GOT3 (cell line): ENCODE data around the gene SLC25A18.

Experiments used
- DNase-seq: peaks from one replicate; lab custom pipeline; 2025; ENCODE audit warnings: mixed read lengths; lab: John Stamatoyannopoulos, UW

SLC25A18 gene

GRCh38 chr22:17570851-17571631 lies 7.7 kb downstream of the SLC25A18 start:
- DNase-seq, result no peak

GRCh38 chr22:17575151-17575550 lies 11.9 kb downstream of the SLC25A18 start:
- DNase-seq, result no peak

GRCh38 chr22:17575681-17576080 lies 12.4 kb downstream of the SLC25A18 start:
- DNase-seq, result no peak

- DNase-seq, result no peak
Observed at GRCh38 chr22:17576470-17576869, 13.2 kb downstream of the SLC25A18 start.

GRCh38 chr22:17578136-17578754 lies 14.9 kb downstream of the SLC25A18 start:
- no peak for DNase-seq

GRCh38 chr22:17579535-17579981 lies 16.3 kb downstream of the SLC25A18 start:
- no peak for DNase-seq

- no peak for DNase-seq
Observed at GRCh38 chr22:17580441-17581031, 17.2 kb downstream of the SLC25A18 start.

GRCh38 chr22:17581056-17581455 lies 17.8 kb downstream of the SLC25A18 start:
- DNase-seq, result no peak

GRCh38 chr22:17581631-17582030 lies 18.3 kb downstream of the SLC25A18 start:
- DNase-seq, result no peak

GRCh38 chr22:17583151-17583550 lies 19.9 kb downstream of the SLC25A18 start:
- DNase-seq, result no peak

- DNase-seq, result no peak
Observed at GRCh38 chr22:17586831-17587440, 23.6 kb downstream of the SLC25A18 start.

GRCh38 chr22:17587629-17588028 lies 24.3 kb downstream of the SLC25A18 start:
- no peak for DNase-seq

- no peak for DNase-seq
Observed at GRCh38 chr22:17588606-17589005, 25.3 kb downstream of the SLC25A18 start.

GRCh38 chr22:17589810-17590375 lies 26.6 kb downstream of the SLC25A18 start:
- DNase-seq, result no peak

- no peak for DNase-seq
Observed at GRCh38 chr22:17590586-17590985, 27.3 kb downstream of the SLC25A18 start.

- no peak for DNase-seq
Observed at GRCh38 chr22:17592201-17592600, 28.9 kb downstream of the SLC25A18 start.

- DNase-seq, result no peak
Observed at GRCh38 chr22:17596226-17596625, 32.9 kb downstream of the SLC25A18 start.

- DNase-seq, result no peak
Observed at GRCh38 chr22:17597217-17597616, 33.9 kb downstream of the SLC25A18 start.

- DNase-seq, result no peak
Observed at GRCh38 chr22:17598318-17598717, 35.0 kb downstream of the SLC25A18 start.

GRCh38 chr22:17601031-17601430 lies 37.7 kb downstream of the SLC25A18 start:
- no peak for DNase-seq

- no peak for DNase-seq
Observed at GRCh38 chr22:17603668-17604067, 40.4 kb downstream of the SLC25A18 start.

GRCh38 chr22:17606496-17606895 lies 43.2 kb downstream of the SLC25A18 start:
- DNase-seq, result no peak
